H1 (cell line): Measurements from ENCODE around the gene TTC22. TPM values are rescaled to one million over a fixed set of nuclear protein-coding genes. Genes with fewer than 3 reads are reported as not detected.

Experiments
- CTCF ChIA-PET: fragments of 300-600 bp; sonication (Branson Sonifier 250); formaldehyde crosslinking; loops from one replicate; lab custom pipeline; 2021; ENCODE audit not compliant: partially characterized antibody; lab: Charles Lee
- POLR2A ChIA-PET: fragments of 300-600 bp; sonication (Branson Sonifier 250); formaldehyde crosslinking; loops from one replicate; lab custom pipeline; 2021; ENCODE audit warnings: inconsistent platforms; ENCODE audit not compliant: partially characterized antibody; lab: Charles Lee
- DNase-seq, 2 experiments: peaks; one replicate each; pipeline versions ENCODE4 v3.0.0 to v3.0.0-alpha.2; 2010 to 2022; ENCODE audit warnings: low spot score in 2 of 2, low read depth in 1 of 2, mixed read lengths in 1 of 2
- FAIRE-seq: peaks from 2 replicates; lab custom pipeline; 2011; peaks lifted over from hg19 to GRCh38; lab: Jason Lieb, UNC
- H2AFZ ChIP-seq: 2 replicates; pipeline ENCODE4 v1.8.1; 2012; ENCODE audit warnings: low read length, inconsistent platforms
- H2AK5ac ChIP-seq: 2 replicates; pipeline ENCODE4 v1.6.1; 2013; ENCODE audit warnings: low read depth, low read length
- H2BK120ac ChIP-seq: replicated peaks from 2 replicates; pipeline ENCODE3; 2013; ENCODE audit warnings: low read depth, low read length, inconsistent platforms
- H2BK12ac ChIP-seq: 2 replicates; pipeline ENCODE4 v1.6.1; 2013; ENCODE audit warnings: low read depth, low read length
- H2BK15ac ChIP-seq: 2 replicates; pipeline ENCODE4 v1.6.1; 2013; ENCODE audit warnings: low read length
- H2BK20ac ChIP-seq: 2 replicates; pipeline ENCODE4 v1.6.1; 2013; ENCODE audit warnings: low read length
- H2BK5ac ChIP-seq: 2 replicates; pipeline ENCODE4 v1.6.1; 2013; ENCODE audit warnings: low read depth, low read length
- H3K14ac ChIP-seq: 2 replicates; pipeline ENCODE4 v1.6.1; 2013; ENCODE audit warnings: inconsistent platforms; ENCODE audit not compliant: insufficient read length
- H3K18ac ChIP-seq: 2 replicates; pipeline ENCODE4 v1.6.1; 2013; ENCODE audit warnings: low read length; ENCODE audit errors: extremely low read depth
- H3K23ac ChIP-seq: 2 replicates; pipeline ENCODE4 v1.6.1; 2013; ENCODE audit warnings: inconsistent platforms; ENCODE audit not compliant: insufficient read length
- H3K23me2 ChIP-seq: 2 replicates; pipeline ENCODE4 v1.6.1; 2013; ENCODE audit warnings: low read depth, low read length
- H3K27ac ChIP-seq: 2 replicates; pipeline ENCODE4 v1.6.1; 2011; ENCODE audit warnings: low read depth, low read length, inconsistent platforms
- H3K27me3 ChIP-seq, 4 experiments: replicated peaks in 1 of 4; 1 replicate in 1 of 4; 2 replicates in 3 of 4; pipeline versions ENCODE4 v1.6.1 to v1.8.1; 2011 to 2013; ENCODE audit warnings: low read length in 3 of 4, mild to moderate bottlenecking in 3 of 4, inconsistent platforms in 2 of 4, mixed read lengths in 2 of 4, moderate library complexity in 1 of 4; ENCODE audit not compliant: control insufficient read depth in 3 of 4, insufficient read depth in 3 of 4; ENCODE audit errors: extremely low read depth in 1 of 4
- H3K36me3 ChIP-seq, 4 experiments: 2 replicates each; pipeline versions ENCODE4 v1.6.1 to v1.8.1; 2011 to 2013; ENCODE audit warnings: mild to moderate bottlenecking in 4 of 4, low read length in 3 of 4, moderate library complexity in 2 of 4, control low read depth in 1 of 4, inconsistent platforms in 1 of 4; ENCODE audit not compliant: insufficient read depth in 4 of 4, control insufficient read depth in 2 of 4
- H3K4ac ChIP-seq: replicated peaks from 2 replicates; pipeline ENCODE3; 2013; ENCODE audit warnings: low read length, low read depth, mixed read lengths, inconsistent platforms; ENCODE audit not compliant: insufficient read length
- H3K4me1 ChIP-seq, 4 experiments: replicated peaks in 1 of 4; 1 replicate in 1 of 4; 2 replicates in 3 of 4; pipeline versions ENCODE4 v1.6.1 to v1.8.1; 2011 to 2013; ENCODE audit warnings: low read length in 3 of 4, inconsistent platforms in 2 of 4, mixed read lengths in 1 of 4; ENCODE audit not compliant: insufficient read depth in 4 of 4, control insufficient read depth in 3 of 4
- H3K4me2 ChIP-seq, 2 experiments: 2 replicates each; pipeline versions ENCODE4 v1.6.1 to v1.8.1; 2011 to 2013; ENCODE audit warnings: low read depth in 2 of 2, low read length in 2 of 2, control low read depth in 1 of 2, inconsistent platforms in 1 of 2, mild to moderate bottlenecking in 1 of 2; ENCODE audit not compliant: insufficient read depth in 1 of 2
- H3K4me3 ChIP-seq, 4 experiments: fragments of 200-600, 300-600 bp in 1 of 4; sonication (generic), shearing (Covaris generic), sonication (Bioruptor Twin) in 1 of 4; 2 replicates each; pipeline versions ENCODE4 v1.5.1 to v1.8.1; 2011 to 2016; ENCODE audit warnings: low read length in 4 of 4, low read depth in 3 of 4, control low read depth in 2 of 4, inconsistent platforms in 2 of 4, mild to moderate bottlenecking in 2 of 4, mixed read lengths in 1 of 4, moderate library complexity in 1 of 4; ENCODE audit not compliant: insufficient read depth in 2 of 4; ENCODE audit errors: extremely low read depth in 1 of 4
- H3K56ac ChIP-seq: replicated peaks from 2 replicates; pipeline ENCODE3; 2013; ENCODE audit warnings: low read depth, mild to moderate bottlenecking, mixed read lengths, low read length, inconsistent platforms; ENCODE audit not compliant: insufficient read length
- H3K79me1 ChIP-seq: 2 replicates; pipeline ENCODE4 v1.6.1; 2013; ENCODE audit warnings: low read depth, low read length, control low read depth
- H3K79me2 ChIP-seq, 2 experiments: 2 replicates each; pipeline versions ENCODE4 v1.6.1 to v1.8.1; 2012 to 2013; ENCODE audit warnings: low read length in 2 of 2, mild to moderate bottlenecking in 2 of 2, inconsistent platforms in 1 of 2; ENCODE audit not compliant: insufficient read depth in 2 of 2, control insufficient read depth in 1 of 2
- H3K9ac ChIP-seq, 4 experiments: replicated peaks in 1 of 4; 1 replicate in 1 of 4; 2 replicates in 3 of 4; pipeline versions ENCODE4 v1.6.1 to v1.8.1; 2011 to 2013; ENCODE audit warnings: low read depth in 3 of 4, low read length in 3 of 4, control low read depth in 2 of 4, mild to moderate bottlenecking in 2 of 4, moderate library complexity in 2 of 4, inconsistent platforms in 1 of 4; ENCODE audit errors: extremely low read depth in 1 of 4
- H3K9me3 ChIP-seq, 2 experiments: 2 replicates each; pipeline versions ENCODE4 v1.6.1 to v1.8.1; 2012 to 2013; ENCODE audit warnings: mild to moderate bottlenecking in 2 of 2, moderate library complexity in 2 of 2, control low read depth in 1 of 2, inconsistent platforms in 1 of 2, low read depth in 1 of 2, low read length in 1 of 2, mixed read lengths in 1 of 2; ENCODE audit not compliant: insufficient read depth in 2 of 2
- H4K20me1 ChIP-seq, 2 experiments: replicated peaks in 1 of 2; 2 replicates each; pipeline versions ENCODE3 to v1.8.1; 2011 to 2013; ENCODE audit warnings: inconsistent platforms in 2 of 2, low read length in 2 of 2, mild to moderate bottlenecking in 1 of 2; ENCODE audit not compliant: insufficient read depth in 2 of 2, control insufficient read depth in 1 of 2
- H4K5ac ChIP-seq: 2 replicates; pipeline ENCODE4 v1.6.1; 2013; ENCODE audit warnings: low read length, low read depth, mixed read lengths, inconsistent platforms; ENCODE audit not compliant: insufficient read length
- H4K8ac ChIP-seq: 2 replicates; pipeline ENCODE4 v1.8.0; 2013; ENCODE audit warnings: mild to moderate bottlenecking, moderate library complexity, low read length, inconsistent platforms; ENCODE audit not compliant: insufficient read depth; ENCODE audit errors: extremely low read depth
- H4K91ac ChIP-seq: replicated peaks from 2 replicates; pipeline ENCODE3; 2013; ENCODE audit warnings: low read length, mixed read lengths, inconsistent platforms; ENCODE audit not compliant: insufficient read length
- CREB1 ChIP-seq: IDR thresholded peaks from 2 replicates; pipeline ENCODE4 v1.6.1; 2012; ENCODE audit warnings: inconsistent platforms
- CTBP2 ChIP-seq: IDR thresholded peaks from 2 replicates; pipeline ENCODE4 v1.7.0; 2011; ENCODE audit warnings: borderline replicate concordance, mild to moderate bottlenecking, moderate library complexity, mixed read lengths, low read length; ENCODE audit not compliant: insufficient read depth, insufficient read length
- EGR1 ChIP-seq: IDR thresholded peaks from 2 replicates; pipeline ENCODE4 v1.6.1; 2011; ENCODE audit warnings: low read depth, low read length, borderline replicate concordance
- HDAC6 ChIP-seq: IDR thresholded peaks from one replicate; pipeline ENCODE4 v1.7.1; 2012; ENCODE audit warnings: low read depth, mild to moderate bottlenecking, inconsistent platforms, low read length, moderate library complexity
- KDM1A ChIP-seq: fragments of 200-600, 300-600 bp; sonication (generic); IDR thresholded peaks from 2 replicates; pipeline ENCODE4 v1.7.1; 2016; ENCODE audit warnings: mild to moderate bottlenecking, low read length, borderline replicate concordance
- NANOG ChIP-seq: IDR thresholded peaks from 2 replicates; pipeline ENCODE4 v1.6.1; 2011; ENCODE audit warnings: low read length, low read depth, mild to moderate bottlenecking, inconsistent platforms; ENCODE audit not compliant: insufficient read depth, poor library complexity, severe bottlenecking
- POU5F1 ChIP-seq: IDR thresholded peaks from 2 replicates; pipeline ENCODE4 v1.6.1; 2011; ENCODE audit warnings: low read depth, mild to moderate bottlenecking, low read length, moderate library complexity
- SP1 ChIP-seq: IDR thresholded peaks from 2 replicates; pipeline ENCODE4 v1.6.1; 2011; ENCODE audit warnings: low read depth, low read length
- TEAD4 ChIP-seq: IDR thresholded peaks from 2 replicates; pipeline ENCODE4 v1.6.1; 2012; ENCODE audit warnings: low read depth, low read length, inconsistent platforms, mixed read lengths
- ZNF274 ChIP-seq: IDR thresholded peaks from 2 replicates; pipeline ENCODE4 v1.7.0; 2012; ENCODE audit warnings: low read length, borderline replicate concordance; ENCODE audit errors: extremely low read depth
- WGBS, 2 experiments: shearing (Covaris generic) in 1 of 2; methylation state at CpG; one replicate each; pipeline versions ENCODE4 v1.1.6 to v1.1.7; 2013 to 2015; ENCODE audit warnings: low lambda C conversion rate in 2 of 2, mixed read lengths in 2 of 2, inconsistent platforms in 1 of 2, low coverage in 1 of 2, missing lambda C conversion rate in 1 of 2; ENCODE audit not compliant: insufficient replicate concordance in 2 of 2, insufficient coverage in 1 of 2, insufficient read length in 1 of 2; ENCODE audit errors: extremely low coverage in 1 of 2, missing lambda C conversion rate in 1 of 2; 5-methylcytosine and 5-hydroxymethylcytosine counted together
- polyA plus RNA-seq, 7 experiments: library from polyadenylated mRNA; depleted of rRNA in 3 of 7; stranded (reverse) in 5 of 7; unstranded in 2 of 7; fragments of >200 nt in 5 of 7; fragments of 200-250 nt in 2 of 7; gene quantifications; 1 replicate in 5 of 7; 2 replicates in 1 of 7; 4 replicates in 1 of 7; pipeline versions ENCODE4 v1.2.1 to v1.2.3, GENCODE V29; 2011 to 2013; ENCODE audit warnings: missing spikeins in 2 of 7, mixed read lengths in 2 of 7
- total RNA-seq: library from RNA; stranded (reverse); fragmentation: NEBNext Ultra II Directional; extraction: Animal tissue kit (Norgen Biotek cat#: 25700); gene quantifications from 2 replicates; pipeline ENCODE4 v1.2.1, GENCODE V29; 2021
- TF ChIP-seq, protein P1 (sequence below): IDR thresholded peaks from 2 replicates; pipeline ENCODE4 v1.6.1; 2012; ENCODE audit warnings: low read length, inconsistent platforms

The TTC22 gene
- total and polyA plus RNA-seq, 2 of the 8 experiments (the other 6 are each of a cell fraction or from before 2014, with no cell fraction given): 1.00 to 1.6 TPM

DNA sequence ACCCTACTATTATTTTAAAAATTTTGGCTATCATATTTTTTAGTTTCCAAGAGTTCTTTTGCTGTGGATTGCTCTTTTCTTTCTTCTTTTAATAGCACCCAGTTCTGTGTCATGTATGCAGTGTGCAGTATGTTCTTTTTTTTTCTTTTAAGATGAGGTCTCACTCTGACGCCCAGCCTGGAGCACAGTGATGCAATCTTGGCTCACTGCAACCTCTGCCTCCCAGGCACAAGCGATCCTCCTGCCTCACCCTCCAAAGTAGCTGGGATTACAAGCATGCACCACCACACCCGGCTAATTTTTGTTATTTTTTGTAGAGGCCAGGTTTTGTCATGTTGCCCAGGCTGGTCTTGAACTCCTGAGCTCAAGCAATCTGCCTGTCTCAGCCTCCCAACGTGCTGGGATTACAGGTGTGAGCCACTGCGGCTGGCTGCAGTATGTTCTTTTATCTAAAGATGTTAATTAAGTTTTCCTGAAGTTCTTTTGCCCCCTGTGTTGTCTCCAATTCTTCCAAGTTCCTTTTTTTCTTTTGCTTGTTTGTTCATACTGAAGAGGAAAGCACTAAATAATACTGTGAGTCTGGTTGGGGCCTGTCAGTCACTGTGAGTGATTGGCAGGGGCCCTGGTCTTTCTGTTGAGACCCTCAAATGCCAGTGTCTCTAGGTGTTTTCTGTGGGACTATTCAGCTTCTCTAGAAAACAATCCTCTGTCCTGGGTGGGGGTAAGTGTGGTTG, 17.5 kb upstream of the TTC22 start:
- H3K79me1 ChIP-seq: no peaks in the 10 kb centered on the region
- FAIRE-seq: no peak
- TF ChIP-seq KDM1A (no peak), HDAC6 (no peak), CREB1 (no peak), SP1 (no peak), POU5F1 (no peak), EGR1 (no peak), NANOG (no peak), CTBP2 (no peak), ZNF274 (no peak), TEAD4 (no peak)
- TF ChIP-seq, protein P1, sequence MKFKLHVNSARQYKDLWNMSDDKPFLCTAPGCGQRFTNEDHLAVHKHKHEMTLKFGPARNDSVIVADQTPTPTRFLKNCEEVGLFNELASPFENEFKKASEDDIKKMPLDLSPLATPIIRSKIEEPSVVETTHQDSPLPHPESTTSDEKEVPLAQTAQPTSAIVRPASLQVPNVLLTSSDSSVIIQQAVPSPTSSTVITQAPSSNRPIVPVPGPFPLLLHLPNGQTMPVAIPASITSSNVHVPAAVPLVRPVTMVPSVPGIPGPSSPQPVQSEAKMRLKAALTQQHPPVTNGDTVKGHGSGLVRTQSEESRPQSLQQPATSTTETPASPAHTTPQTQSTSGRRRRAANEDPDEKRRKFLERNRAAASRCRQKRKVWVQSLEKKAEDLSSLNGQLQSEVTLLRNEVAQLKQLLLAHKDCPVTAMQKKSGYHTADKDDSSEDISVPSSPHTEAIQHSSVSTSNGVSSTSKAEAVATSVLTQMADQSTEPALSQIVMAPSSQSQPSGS: no peak

More for the DNA sequence above, 17.5 kb upstream of the TTC22 start:
- CTCF ChIA-PET: interaction anchor here (1.0 to 1.6 kb wide), 5 partner anchors 10 to 126 kb away, joined by 3 to 5 read pairs (median 3); partner anchors contain the start of gene TTC22
- Histone ChIP-seq H2BK5ac (no peak overlapping the region), H3K36me3 (no peaks in the 10 kb centered on the region), H2BK120ac (no peak overlapping the region), H3K4ac (no peak overlapping the region), H2BK15ac (no peak overlapping the region), H4K91ac (peak overlapping the region; percentile 40), H3K14ac (no peak overlapping the region), H4K20me1 (no peaks in the 10 kb centered on the region), H3K27me3 (no peaks in the 10 kb centered on the region; a peak in 2 of 7 replicates), H3K4me2 (no peak overlapping the region; a peak in 1 of 4 replicates), H2AFZ (no peak overlapping the region), H3K27ac (no peak overlapping the region), H3K4me1 (peaks cover 0 to 15% (median 9%) of the 10 kb centered on the region in 4 experiments; a peak in 6 of 7 replicates), H2BK12ac (no peak overlapping the region), H3K4me3 (no peak overlapping the region), H3K9ac (no peak overlapping the region), H3K9me3 (no peaks in the 10 kb centered on the region), H3K23me2 (no peaks in the 10 kb centered on the region; the same call in 1 of the 2 replicates), H3K79me2 (no peaks in the 10 kb centered on the region), H4K8ac (0 out of 2 replicates have a peak overlapping the region, but pooled peaks have one; percentile 25), H2BK20ac (no peak overlapping the region), H3K23ac (no peak overlapping the region), H4K5ac (no peak overlapping the region), H2AK5ac (no peak overlapping the region), H3K18ac (no peak overlapping the region), H3K56ac (no peak overlapping the region)
- peak in 1 of 2 experiments; percentile 22 for DNase-seq
- 84% methylated on average over 5 of the region's 5 CpGs; no CpG with 5 or more reads in 1 of the 2 experiments for WGBS, 2 experiments
- POLR2A ChIA-PET: no interaction called here
